ENCODE measurements around the gene MRPS2. TPM values are rescaled to one million over a fixed set of nuclear protein-coding genes. Genes with fewer than 3 reads are reported as not detected.

MRPS2 gene
- total and polyA plus RNA-seq, 2 donors (not counting 3 experiments of a cell fraction or from before 2014, with no cell fraction given): 50.8 to 231 TPM

- no peak for FAIRE-seq
Observed at GRCh38 chr9:135473972-135474543, 26.4 kb upstream of the MRPS2 start.

More at GRCh38 chr9:135473972-135474543, 26.4 kb upstream of the MRPS2 start:
- Histone ChIP-seq H3K27me3 (ENCODE audit: control insufficient read depth in 2 of 2, insufficient read depth in 2 of 2, low read length in 2 of 2) (no peaks in the 10 kb centered on the region), H2AFZ (ENCODE audit: low read depth, low read length) (no peak overlapping the region), H4K20me1 (replicated peaks; ENCODE audit: control insufficient read depth, extremely low read depth, insufficient read depth, low read length) (no peaks in the 10 kb centered on the region), H3K4me3 (replicated peaks in 1 of 3; ENCODE audit: insufficient read depth in 1 of 3, low read depth in 1 of 3, low read length in 3 of 3) (no peak overlapping the region), H3K36me3 (ENCODE audit: control insufficient read depth in 2 of 2, extremely low read depth in 1 of 2, insufficient read depth in 2 of 2, low read length in 2 of 2) (no peaks in the 10 kb centered on the region), H3K9me1 (replicated peaks; ENCODE audit: control insufficient read depth, extremely low read depth, insufficient read depth, low read length) (no peaks in the 10 kb centered on the region), H3K4me1 (ENCODE audit: control insufficient read depth, extremely low read depth, insufficient read depth, low read length) (peaks cover 5% of the 10 kb centered on the region), H3K4me2 (ENCODE audit: insufficient read depth, low read length) (no peak overlapping the region), H3K79me2 (ENCODE audit: control insufficient read depth, insufficient read depth, low read length) (no peaks in the 10 kb centered on the region), H3K9ac (replicated peaks; ENCODE audit: extremely low read depth, insufficient read depth, low read length) (no peak overlapping the region), H3K9me3 (replicated peaks; ENCODE audit: control insufficient read depth, insufficient read depth, low read length) (no peaks in the 10 kb centered on the region), H3K27ac (ENCODE audit: insufficient read depth, low read depth, low read length) (no peak overlapping the region)
- ChIA-PET CTCF (interaction anchor here (1.9 kb wide), 1 partner anchor 10 kb away, joined by 6 read pairs; no protein-coding TSS in a partner anchor), POLR2A (no interaction called here)
- BruUV-seq (replicated peaks): no TSS peak
- TF ChIP-seq JUN (IDR thresholded peaks at IDR 0.05; ENCODE audit: borderline replicate concordance, insufficient read depth, insufficient read length, low read depth) (no peak), MYC (IDR thresholded peaks at IDR 0.05; ENCODE audit: low read depth, low read length) (no peak), CTCF (IDR thresholded peaks at IDR 0.05; ENCODE audit: extremely low read depth in 1 of 2, insufficient read depth in 1 of 2, low read depth in 1 of 2, low read length in 2 of 2) (no peak), POLR2AphosphoS5 (IDR thresholded peaks at IDR 0.05; ENCODE audit: insufficient read depth, low read depth, low read length) (no peak), GATA2 (IDR thresholded peaks at IDR 0.05; ENCODE audit: insufficient read depth, insufficient read length, low read depth, low read length) (no peak)
- intact Hi-C loops (cut with micrococcal nuclease): no loop called here
- dilution Hi-C loops (cut with MboI; ENCODE audit: extremely low pct_ligation_motif_present, low sequenced_read_pairs): no loop called here
- DNase-seq (ENCODE audit: low read depth, low spot score): no peak

Data from endothelial cell of umbilical vein (primary cell).